Measurements from ENCODE around the gene NHSL2.

GRCh38 chrX:71938371-71938770 is 27.7 kb downstream of the NHSL2 start:
- no peak for TF ChIP-seq CTCF (IDR thresholded peaks at IDR 0.05; ENCODE audit: low read depth, low read length)
- no peak for TF ChIP-seq POLR2A (IDR thresholded peaks at IDR 0.05; ENCODE audit: extremely low read depth, insufficient read length)

Measured in NB4 (cell line).